Gastrocnemius medialis (tissue), 4 donors: ENCODE data around the gene MED12L. TPM values are rescaled to one million over a fixed set of nuclear protein-coding genes. Genes with fewer than 3 reads are reported as not detected.
A peak's percentile ranks its signal among the peaks of the same experiment; 100 is the strongest.

Source experiments
- ATAC-seq, 2 donors: fragments of 150-250 bp; one replicate each; pipeline ENCODE4 v1.9.1; 2016
- DNase-seq, 2 donors: peaks; one replicate each; pipeline ENCODE4 v3.0.0-alpha.2; 2019
- H3K27ac ChIP-seq, 4 donors: fragments of 200-600 bp; sonication (generic); 1 replicate in 1 of 4; 2 replicates in 3 of 4; pipeline ENCODE4 v1.5.1; 2016 to 2018; ENCODE audit warnings: mild to moderate bottlenecking in 2 of 4, moderate library complexity in 1 of 4
- H3K27me3 ChIP-seq, 3 donors: fragments of 200-600 bp; sonication (generic) in 2 of 3; 1 replicate in 1 of 3; 2 replicates in 2 of 3; pipeline versions ENCODE4 v1.5.1 to v1.6.0; 2016 to 2019; ENCODE audit warnings: mild to moderate bottlenecking in 1 of 3, moderate library complexity in 1 of 3
- H3K36me3 ChIP-seq, 2 donors: fragments of 200-600 bp; sonication (generic) in 1 of 2; one replicate each; pipeline ENCODE4 v1.5.1; 2017 to 2018
- H3K4me1 ChIP-seq, 2 donors: fragments of 200-600 bp; sonication (generic) in 1 of 2; one replicate each; pipeline ENCODE4 v1.5.1; 2016 to 2017; ENCODE audit warnings: mild to moderate bottlenecking in 2 of 2
- H3K4me3 ChIP-seq, 4 donors: fragments of 200-600 bp; sonication (generic) in 3 of 4; 1 replicate in 1 of 4; 2 replicates in 3 of 4; pipeline ENCODE4 v1.5.1; 2016 to 2019; ENCODE audit warnings: mild to moderate bottlenecking in 2 of 4
- H3K9me3 ChIP-seq, 3 donors: fragments of 200-600 bp; sonication (generic) in 2 of 3; 1 replicate in 1 of 3; 2 replicates in 2 of 3; pipeline ENCODE4 v1.5.1; 2016 to 2019
- POLR2A ChIP-seq, 2 donors: fragments of 450-650 bp; IDR thresholded peaks; one replicate each; pipeline ENCODE4 v1.6.1; 2017; ENCODE audit warnings: antibody characterized with exemption in 2 of 2, mild to moderate bottlenecking in 2 of 2, moderate library complexity in 2 of 2
- in situ Hi-C, 4 donors: fragments of 200-750 bp; cut with MboI; loops; one replicate each; pipeline versions ENCODE4 v1.15.0 to v1.8.0; 2017; ENCODE audit warnings: low sequenced_read_pairs in 4 of 4
- intact Hi-C: fragments of 100-400 bp; cut with DNase I; formaldehyde crosslinking; loops from one replicate; pipeline ENCODE4 v1.15.1; 2023; ENCODE audit warnings: low total_unique reads
- total RNA-seq, 4 donors: library from RNA; depleted of rRNA; stranded (reverse); fragments of >200 nt; gene quantifications; one replicate each; pipeline versions ENCODE4 v1.1.0 to v1.2.3, GENCODE V29; 2016
- TF ChIP-seq, protein P1 (sequence below), 5 experiments: fragments of 450-650 bp in 3 of 5; fragments of 200-600 bp in 2 of 5; sonication (generic) in 2 of 5; IDR thresholded peaks in 4 of 5; conservative IDR thresholded peaks in 1 of 5; 1 replicate in 4 of 5; 2 replicates in 1 of 5; pipeline ENCODE4 v1.5.1; 2016 to 2019; ENCODE audit warnings: antibody characterized with exemption in 5 of 5, mild to moderate bottlenecking in 3 of 5, moderate library complexity in 3 of 5

Gene MED12L
- total RNA-seq, 4 donors from 2014 or later, result 0.05 to 1.2 (median 0.10) TPM

DNA sequence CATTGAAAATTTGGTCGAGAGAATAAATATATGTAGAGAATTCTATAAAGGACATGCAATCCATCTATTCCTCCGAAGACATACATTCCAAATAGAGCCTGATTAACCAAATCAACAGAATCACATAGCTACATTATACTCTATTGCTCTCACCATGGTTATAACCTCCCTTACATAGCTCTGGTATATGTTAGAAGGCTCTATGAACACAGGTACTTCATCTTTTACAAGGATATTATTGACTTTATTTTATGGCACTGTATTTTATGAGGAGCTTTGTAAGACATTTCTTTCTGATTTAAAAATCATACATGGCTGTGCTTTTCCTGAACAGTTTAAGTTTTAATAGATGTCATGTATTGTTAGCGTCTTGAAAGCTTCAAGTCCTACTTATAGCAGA lies 370.6 kb downstream of the MED12L start:
- Histone ChIP-seq H3K27me3 (peaks cover 0 to 8% (median 0%) of the 10 kb centered on the region in 3 donors), H3K27ac (no peak overlapping the region), H3K36me3 (no peaks in the 10 kb centered on the region), H3K4me3 (no peak overlapping the region), H3K9me3 (no peaks in the 10 kb centered on the region), H3K4me1 (no peaks in the 10 kb centered on the region)
- DNase-seq, result no peak
- intact Hi-C loops (no loop called here), in situ Hi-C loops (loop anchor here in 2 of 4 donors (25.0 kb wide), 1 partner anchor 206 kb away; no protein-coding TSS in a partner anchor)
- TF ChIP-seq POLR2A (IDR thresholded peaks at IDR 0.05), result no peak
- TF ChIP-seq, protein P1, sequence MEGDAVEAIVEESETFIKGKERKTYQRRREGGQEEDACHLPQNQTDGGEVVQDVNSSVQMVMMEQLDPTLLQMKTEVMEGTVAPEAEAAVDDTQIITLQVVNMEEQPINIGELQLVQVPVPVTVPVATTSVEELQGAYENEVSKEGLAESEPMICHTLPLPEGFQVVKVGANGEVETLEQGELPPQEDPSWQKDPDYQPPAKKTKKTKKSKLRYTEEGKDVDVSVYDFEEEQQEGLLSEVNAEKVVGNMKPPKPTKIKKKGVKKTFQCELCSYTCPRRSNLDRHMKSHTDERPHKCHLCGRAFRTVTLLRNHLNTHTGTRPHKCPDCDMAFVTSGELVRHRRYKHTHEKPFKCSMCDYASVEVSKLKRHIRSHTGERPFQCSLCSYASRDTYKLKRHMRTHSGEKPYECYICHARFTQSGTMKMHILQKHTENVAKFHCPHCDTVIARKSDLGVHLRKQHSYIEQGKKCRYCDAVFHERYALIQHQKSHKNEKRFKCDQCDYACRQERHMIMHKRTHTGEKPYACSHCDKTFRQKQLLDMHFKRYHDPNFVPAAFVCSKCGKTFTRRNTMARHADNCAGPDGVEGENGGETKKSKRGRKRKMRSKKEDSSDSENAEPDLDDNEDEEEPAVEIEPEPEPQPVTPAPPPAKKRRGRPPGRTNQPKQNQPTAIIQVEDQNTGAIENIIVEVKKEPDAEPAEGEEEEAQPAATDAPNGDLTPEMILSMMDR (IDR thresholded peaks at IDR 0.05 in 4 of 5, conservative IDR thresholded peaks at IDR 0.05 in 1 of 5), result no peak
- ATAC-seq, result no peak

DNA sequence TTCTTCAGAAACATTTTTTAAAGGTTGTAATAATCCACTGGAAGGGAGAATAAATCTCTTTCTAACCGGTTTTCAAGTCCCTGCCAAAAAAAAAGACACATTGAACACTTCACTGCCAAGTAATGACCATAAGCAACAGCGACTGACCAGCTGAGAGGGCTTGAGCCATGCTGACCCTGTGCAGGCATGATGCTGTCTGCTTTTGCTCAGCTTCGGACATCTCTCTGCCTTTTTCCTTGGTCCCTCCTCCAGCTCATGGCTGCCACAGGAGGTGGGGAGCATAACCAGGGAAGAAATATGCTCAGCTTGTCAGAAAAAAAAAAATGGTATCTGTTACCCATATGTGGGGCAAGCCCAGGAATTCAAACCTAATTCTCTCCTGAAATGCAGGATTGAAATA lies 373.9 kb downstream of the MED12L start:
- Histone ChIP-seq H3K27ac (no peak overlapping the region), H3K9me3 (no peaks in the 10 kb centered on the region), H3K4me3 (no peak overlapping the region), H3K4me1 (no peaks in the 10 kb centered on the region), H3K36me3 (no peaks in the 10 kb centered on the region), H3K27me3 (peaks cover 0 to 15% (median 5%) of the 10 kb centered on the region in 3 donors)
- no peak for DNase-seq
- in situ Hi-C loops (loop anchor here in 2 of 4 donors (25.0 kb wide), 1 partner anchor 203 kb away; no protein-coding TSS in a partner anchor), intact Hi-C loops (no loop called here)
- ATAC-seq, result no peak
- TF ChIP-seq, protein P1 (IDR thresholded peaks at IDR 0.05 in 4 of 5, conservative IDR thresholded peaks at IDR 0.05 in 1 of 5), result no peak
- TF ChIP-seq POLR2A (IDR thresholded peaks at IDR 0.05), result no peak

DNA sequence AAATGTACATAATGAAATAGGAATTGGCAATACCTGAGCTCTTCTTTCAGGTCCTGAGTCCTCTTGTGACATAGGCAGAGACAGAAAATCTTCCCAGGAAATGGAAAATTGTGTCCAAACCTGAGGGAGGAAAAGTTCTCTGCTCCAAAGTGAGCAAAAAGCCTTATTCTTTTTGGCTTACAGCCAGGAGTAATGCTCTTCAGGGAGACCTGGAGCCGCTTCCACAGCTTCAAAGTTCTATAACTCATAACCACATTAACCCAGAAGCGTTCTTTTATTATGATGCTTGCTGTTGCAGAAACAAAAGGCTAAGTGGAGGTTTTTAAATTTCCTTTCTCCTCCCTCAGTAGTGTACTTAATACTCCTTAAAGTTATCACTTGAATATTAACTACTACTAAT lies 374.8 kb downstream of the MED12L start:
- DNase-seq, result no peak
- peak overlapping the region; percentile 43 to 63 (median 55) for H3K4me3 ChIP-seq
- H3K27ac ChIP-seq, result no peak overlapping the region
- ATAC-seq, result no peak
- TF ChIP-seq, protein P1 (IDR thresholded peaks at IDR 0.05 in 4 of 5, conservative IDR thresholded peaks at IDR 0.05 in 1 of 5), result no peak
- TF ChIP-seq POLR2A (IDR thresholded peaks at IDR 0.05), result no peak
- no peaks in the 10 kb centered on the region for H3K9me3 ChIP-seq
- in situ Hi-C loops (loop anchor here in 2 of 4 donors (25.0 kb wide), 1 partner anchor 202 kb away; no protein-coding TSS in a partner anchor), intact Hi-C loops (no loop called here)
- no peaks in the 10 kb centered on the region for H3K36me3 ChIP-seq
- peaks cover 0 to 15% (median 5%) of the 10 kb centered on the region in 3 donors for H3K27me3 ChIP-seq
- H3K4me1 ChIP-seq, result no peaks in the 10 kb centered on the region

DNA sequence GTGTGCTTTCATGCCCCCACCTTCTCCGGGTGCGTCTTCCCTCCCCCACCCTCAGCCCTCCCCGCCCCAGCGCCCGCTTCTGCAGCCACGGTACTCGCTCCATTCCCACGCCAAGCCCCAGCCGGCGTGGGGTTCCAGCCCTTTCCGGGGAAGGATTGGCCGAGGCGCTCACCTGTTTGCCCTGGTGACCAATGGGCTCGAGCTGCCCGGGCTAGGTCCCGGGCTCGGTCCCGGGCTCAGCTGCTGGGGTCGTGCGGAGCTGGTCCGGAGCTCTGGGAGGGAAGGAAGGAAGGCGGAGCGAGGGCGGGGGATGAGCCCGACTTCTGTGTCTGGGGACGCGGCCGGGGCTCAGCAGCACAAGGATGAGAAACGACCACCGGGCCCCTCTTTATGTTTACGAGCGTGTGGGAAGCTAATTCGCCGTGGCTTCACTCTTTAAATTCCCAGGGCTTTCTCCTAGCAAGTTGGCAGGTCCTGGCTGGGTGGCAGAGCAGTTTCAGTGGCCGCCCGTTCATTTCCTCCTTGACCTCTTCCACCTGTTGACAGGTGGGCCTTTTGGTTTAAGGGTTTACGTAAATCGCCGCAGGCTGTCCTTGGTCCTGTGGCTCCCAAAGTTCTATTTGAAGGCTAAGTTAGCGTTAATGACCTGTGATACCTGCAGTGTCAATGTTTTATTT lies 375.4 kb downstream of the MED12L start, which contains the start of gene IGSF10:
TSS of gene IGSF10 (minus strand) at position 288 of the 677 bp plus-strand sequence. CDS start 2,352 bp downstream, outside the sequence.
- ATAC-seq (no peak), DNase-seq (no peak)
- in situ Hi-C loops (loop anchor here in 2 of 4 donors (25.0 kb wide), 1 partner anchor 201 kb away; no protein-coding TSS in a partner anchor), intact Hi-C loops (no loop called here)
- Histone ChIP-seq H3K4me1 (no peaks in the 10 kb centered on the region), H3K27ac (no peak within 1 kb of the TSS), H3K9me3 (no peaks in the 10 kb centered on the region), H3K36me3 (no peaks in the 10 kb centered on the region), H3K4me3 (peak within 1 kb of the TSS; percentile 43 to 63 (median 55)), H3K27me3 (peaks cover 0 to 15% (median 5%) of the 10 kb centered on the region in 3 donors)
- TF ChIP-seq POLR2A (IDR thresholded peaks at IDR 0.05), result no peak
- TF ChIP-seq, protein P1 (IDR thresholded peaks at IDR 0.05 in 4 of 5, conservative IDR thresholded peaks at IDR 0.05 in 1 of 5), result no peak
